Epithelial cell of esophagus (primary cell): ENCODE measurements around the gene MYO16.
"Not testable (repeated sequence)": the region's sequence is repeated elsewhere in the genome, so short reads cannot be mapped to it uniquely, and the experiment has no call there.

ENCODE experiments used
- DNase-seq: peaks from one replicate; pipeline ENCODE4 v3.0.0; 2010; ENCODE audit warnings: low read depth
- H3K4me3 ChIP-seq: 2 replicates; pipeline ENCODE4 v1.5.1; 2011; ENCODE audit warnings: mild to moderate bottlenecking, low read length, control low read depth
- TF ChIP-seq, protein P1 (sequence below): IDR thresholded peaks from 2 replicates; pipeline ENCODE4 v1.5.1; 2011; ENCODE audit warnings: low read depth, mild to moderate bottlenecking, low read length, control low read depth, inconsistent platforms; ENCODE audit not compliant: insufficient read depth; ENCODE audit errors: missing control alignments

MYO16 gene

DNA sequence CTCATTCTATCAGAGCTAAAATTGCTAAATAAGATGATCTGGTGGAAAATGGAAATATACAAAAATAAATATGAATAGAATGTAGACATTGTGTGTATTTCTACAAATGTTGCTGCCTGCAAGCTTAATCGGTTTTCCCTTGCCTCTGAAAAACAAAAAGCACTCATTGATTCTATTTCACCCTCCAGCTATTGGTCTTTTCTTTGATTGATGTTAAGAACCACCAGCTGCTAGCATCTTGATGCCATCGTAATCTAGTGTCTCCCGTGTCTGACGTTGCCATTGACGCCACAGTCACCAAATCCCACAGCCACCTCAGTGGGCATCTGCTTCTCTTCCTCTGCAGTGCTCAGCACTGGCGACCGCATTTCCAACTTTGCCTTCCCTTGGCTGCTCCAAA lies 461.8 kb downstream of the MYO16 start:
- TF ChIP-seq, protein P1, sequence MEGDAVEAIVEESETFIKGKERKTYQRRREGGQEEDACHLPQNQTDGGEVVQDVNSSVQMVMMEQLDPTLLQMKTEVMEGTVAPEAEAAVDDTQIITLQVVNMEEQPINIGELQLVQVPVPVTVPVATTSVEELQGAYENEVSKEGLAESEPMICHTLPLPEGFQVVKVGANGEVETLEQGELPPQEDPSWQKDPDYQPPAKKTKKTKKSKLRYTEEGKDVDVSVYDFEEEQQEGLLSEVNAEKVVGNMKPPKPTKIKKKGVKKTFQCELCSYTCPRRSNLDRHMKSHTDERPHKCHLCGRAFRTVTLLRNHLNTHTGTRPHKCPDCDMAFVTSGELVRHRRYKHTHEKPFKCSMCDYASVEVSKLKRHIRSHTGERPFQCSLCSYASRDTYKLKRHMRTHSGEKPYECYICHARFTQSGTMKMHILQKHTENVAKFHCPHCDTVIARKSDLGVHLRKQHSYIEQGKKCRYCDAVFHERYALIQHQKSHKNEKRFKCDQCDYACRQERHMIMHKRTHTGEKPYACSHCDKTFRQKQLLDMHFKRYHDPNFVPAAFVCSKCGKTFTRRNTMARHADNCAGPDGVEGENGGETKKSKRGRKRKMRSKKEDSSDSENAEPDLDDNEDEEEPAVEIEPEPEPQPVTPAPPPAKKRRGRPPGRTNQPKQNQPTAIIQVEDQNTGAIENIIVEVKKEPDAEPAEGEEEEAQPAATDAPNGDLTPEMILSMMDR, result no peak
- DNase-seq, result no peak
- H3K4me3 ChIP-seq, result no peak overlapping the region

DNA sequence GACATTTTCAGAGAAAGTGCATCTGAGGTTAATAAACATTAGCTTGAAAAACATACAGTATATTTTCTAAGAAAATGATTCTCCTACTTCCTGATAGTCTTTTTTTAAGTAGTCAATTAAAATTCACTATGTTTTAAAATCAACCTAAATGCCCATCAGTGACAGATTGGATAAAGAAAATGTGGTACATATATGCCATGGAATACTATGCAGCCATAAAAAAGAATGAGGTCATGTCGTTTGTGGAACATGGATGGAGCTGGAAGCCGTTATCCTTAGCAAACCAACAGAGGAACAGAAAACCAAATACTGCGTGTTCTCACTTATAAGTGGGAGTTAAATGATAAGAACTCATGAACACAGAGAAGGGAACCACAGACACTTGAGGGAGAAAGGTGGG lies 462.8 kb downstream of the MYO16 start:
- DNase-seq, H3K4me3 ChIP-seq: not testable (repeated sequence)

DNA sequence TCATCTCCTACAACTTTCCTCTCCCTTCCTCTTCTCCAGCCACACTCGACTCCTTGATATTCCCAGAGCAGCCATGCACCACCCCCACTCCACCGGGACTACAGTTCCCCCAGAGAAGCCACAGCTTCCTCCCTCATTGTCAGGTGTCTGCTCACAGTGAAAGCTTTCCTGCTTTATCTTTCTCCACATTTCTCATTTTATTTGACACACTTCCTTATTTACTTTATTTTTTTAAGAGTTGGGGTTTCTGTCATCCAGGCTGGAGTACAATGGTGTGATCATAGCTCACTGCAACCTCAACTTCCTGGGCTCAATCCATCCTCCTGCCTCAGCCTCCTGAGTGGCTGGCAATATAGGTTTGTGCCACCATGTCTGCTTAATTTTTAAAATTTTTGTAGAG lies 464.6 kb downstream of the MYO16 start:
- TF ChIP-seq, protein P1, result no peak
- DNase-seq, result no peak

DNA sequence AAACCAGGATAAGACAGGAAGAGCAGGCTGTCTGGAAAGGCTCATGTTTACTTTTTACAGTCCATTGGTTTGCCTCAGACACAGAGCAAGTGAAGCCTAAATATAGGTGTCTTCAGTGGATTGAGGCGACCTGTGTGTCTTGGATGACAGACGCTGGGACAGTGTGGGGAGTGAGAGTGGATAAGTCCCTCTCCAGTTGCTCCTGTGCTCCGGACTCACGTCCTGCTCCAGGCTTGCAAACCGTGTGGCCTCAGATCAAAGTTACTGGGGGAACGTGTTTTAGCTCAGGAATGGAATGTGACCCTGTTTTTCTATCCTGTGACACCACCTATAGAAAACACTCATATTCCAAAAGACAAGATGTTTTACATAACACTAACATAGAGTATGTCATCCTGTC lies 465.7 kb downstream of the MYO16 start:
- H3K4me3 ChIP-seq, result no peak overlapping the region
- TF ChIP-seq, protein P1, result no peak
- DNase-seq, result no peak

More for the DNA sequence above, 464.6 kb downstream of the MYO16 start:
- H3K4me3 ChIP-seq, result no peak overlapping the region

DNA sequence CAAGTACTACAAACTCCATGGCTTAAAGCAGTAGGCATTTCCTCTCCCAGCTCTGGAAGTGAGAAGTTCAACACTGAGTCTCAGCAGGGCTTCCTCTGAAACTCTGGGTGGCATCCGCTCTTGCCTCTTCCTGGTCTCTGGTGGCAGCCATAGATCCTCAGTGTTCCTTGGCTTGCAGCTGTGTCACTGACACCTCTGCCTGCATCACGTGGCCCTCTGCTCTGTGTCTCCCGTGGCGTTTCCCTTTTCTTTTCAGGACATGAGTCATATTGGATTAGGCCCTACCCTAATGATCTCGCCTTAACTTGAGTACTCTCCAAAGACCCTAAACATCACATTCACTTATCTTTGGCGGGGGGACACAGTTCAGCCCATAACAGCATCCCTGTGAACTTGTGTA lies 466.7 kb downstream of the MYO16 start:
- no peak overlapping the region for H3K4me3 ChIP-seq
- peak; percentile 41 for DNase-seq
- TF ChIP-seq, protein P1, result no peak

DNA sequence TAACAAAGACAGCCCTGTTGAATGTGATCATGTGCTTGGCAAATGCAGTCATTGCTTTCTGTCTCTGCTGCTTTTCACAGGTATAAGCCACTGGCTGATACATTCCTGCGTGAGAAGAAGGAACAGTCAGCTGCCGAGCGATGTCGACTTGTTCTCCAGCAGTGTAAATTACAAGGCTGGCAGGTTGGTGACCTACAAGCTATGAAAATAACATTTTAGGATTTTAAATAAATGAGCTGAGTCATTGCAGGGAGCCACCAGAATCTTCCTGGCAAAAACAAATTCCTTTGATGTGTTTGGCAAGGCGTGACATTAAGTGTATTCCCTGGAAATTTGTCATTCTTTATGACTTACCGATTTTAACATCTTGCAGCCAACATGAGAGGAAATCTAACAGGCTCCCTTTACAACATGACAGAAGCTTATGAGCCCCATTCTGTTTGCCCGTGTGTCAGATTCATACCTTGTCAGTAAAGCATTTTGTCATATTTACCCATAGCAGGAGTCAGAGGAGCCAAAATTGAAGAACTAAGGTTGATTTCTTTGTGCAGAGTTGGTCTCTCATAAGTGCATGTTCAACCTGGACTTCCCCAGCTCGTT lies 471.4 kb downstream of the MYO16 start:
- peak; percentile 46 for DNase-seq
- TF ChIP-seq, protein P1, result no peak
- H3K4me3 ChIP-seq, result no peak overlapping the region

DNA sequence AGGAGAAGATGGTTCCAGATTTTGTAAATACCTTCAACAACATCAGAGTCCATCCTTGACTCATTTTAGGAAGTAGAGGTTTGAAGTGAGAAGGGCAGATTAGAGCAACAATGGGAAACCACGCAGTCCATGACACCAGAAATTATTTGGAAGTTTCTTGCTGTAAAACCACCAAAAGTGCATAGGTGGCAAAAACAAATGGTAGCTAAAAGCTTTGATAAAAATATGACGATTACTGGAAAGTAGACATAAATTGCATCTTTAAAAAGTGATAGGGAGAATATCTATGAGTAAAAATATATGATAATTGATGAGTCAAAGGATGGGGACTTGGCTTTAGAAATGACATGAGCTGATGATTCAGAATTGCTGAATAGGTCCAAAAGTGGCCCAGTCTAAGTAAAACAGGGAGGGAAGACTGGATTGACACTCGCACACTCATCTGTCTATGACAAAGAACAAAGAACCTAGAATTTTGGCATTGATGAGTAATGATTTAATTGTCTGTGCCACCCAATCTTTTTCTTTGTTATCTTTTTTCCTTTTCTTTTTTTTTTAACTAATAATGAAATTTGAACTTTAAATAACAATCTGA lies 472.2 kb downstream of the MYO16 start:
- H3K4me3 ChIP-seq, result no peak overlapping the region
- peak; percentile 24 for DNase-seq
- TF ChIP-seq, protein P1, result no peak

DNA sequence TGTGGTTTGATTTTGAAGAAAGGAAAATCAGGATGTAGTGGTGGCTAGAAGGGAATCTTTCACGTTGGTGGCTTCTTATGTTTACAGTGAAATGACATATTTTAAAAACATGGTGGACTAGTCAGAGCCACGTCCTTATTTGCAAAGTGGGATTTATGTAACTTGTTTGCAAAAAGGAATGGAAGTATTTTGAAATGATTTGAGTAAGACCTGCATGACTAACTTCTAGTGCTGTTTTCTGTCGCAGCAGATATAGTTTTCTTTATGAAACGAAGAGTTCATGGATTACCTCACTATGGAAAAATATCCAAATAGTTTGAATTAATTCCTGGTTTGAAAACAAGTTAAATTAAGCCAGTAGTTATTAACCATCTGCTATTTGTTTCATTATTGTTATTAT lies 476.5 kb downstream of the MYO16 start:
- H3K4me3 ChIP-seq, result no peak overlapping the region
- TF ChIP-seq, protein P1, result no peak
- peak; percentile 33 for DNase-seq
